K562 (cell line): ENCODE measurements around the gene LINGO3. TPM values are rescaled to one million over a fixed set of nuclear protein-coding genes. Genes with fewer than 3 reads are reported as not detected.

Experiments
- ASH1L ChIP-seq: fragments of 450-650 bp; IDR thresholded peaks from 2 replicates; pipeline ENCODE4 v1.6.1; 2018; ENCODE audit warnings: borderline replicate concordance, mild to moderate bottlenecking, low read depth; ENCODE audit not compliant: partially characterized antibody
- EP400 ChIP-seq: fragments of 450-650 bp; IDR thresholded peaks from 2 replicates; pipeline ENCODE4 v1.6.1; 2017; ENCODE audit warnings: antibody characterized with exemption, mild to moderate bottlenecking, moderate library complexity
- GATAD2A ChIP-seq: fragments of 450-650 bp; IDR thresholded peaks from 2 replicates; pipeline ENCODE4 v1.6.1; 2017
- HNRNPLL ChIP-seq: fragments of 200-400 bp; formaldehyde crosslinking; IDR thresholded peaks from 2 replicates; pipeline ENCODE4 v1.6.1; 2017; ENCODE audit warnings: low read length, low read depth, mild to moderate bottlenecking; ENCODE audit not compliant: poor library complexity, severe bottlenecking
- NCOA2 ChIP-seq, 2 experiments: fragments of 450-650 bp; IDR thresholded peaks; 2 replicates each; pipeline ENCODE4 v1.6.1; 2018; ENCODE audit warnings: mild to moderate bottlenecking in 2 of 2, moderate library complexity in 1 of 2; ENCODE audit not compliant: partially characterized antibody in 2 of 2
- THRAP3 ChIP-seq: fragments of 450-650 bp; IDR thresholded peaks from 2 replicates; pipeline ENCODE4 v1.6.1; 2016; ENCODE audit warnings: mild to moderate bottlenecking, inconsistent platforms, borderline replicate concordance
- ZFP1 ChIP-seq: fragments of 450-650 bp; formaldehyde crosslinking; IDR thresholded peaks from 2 replicates; pipeline ENCODE4 v1.4.0; 2020; ENCODE audit warnings: mild to moderate bottlenecking, mixed read lengths
- ZNF212 ChIP-seq: fragments of 450-650 bp; formaldehyde crosslinking; IDR thresholded peaks from 2 replicates; pipeline ENCODE4 v1.4.0; 2020; ENCODE audit warnings: mild to moderate bottlenecking
- polyA plus RNA-seq, 8 experiments: library from polyadenylated mRNA; depleted of rRNA in 4 of 8; stranded (reverse) in 5 of 8; unstranded in 3 of 8; fragments of >200 nt; fragmentation: Nextera tagmentation in 2 of 8; fragmentation: Illumina TruSeq in 1 of 8; extraction: Ambion mirVana in 2 of 8; extraction: Trizol in 1 of 8; gene quantifications; 2 replicates each; pipeline versions ENCODE4 v1.2.1 to v1.2.3, GENCODE V29; 2011 to 2014; ENCODE audit warnings: inconsistent platforms in 1 of 8, missing spikeins in 1 of 8
- total RNA-seq, 7 experiments: library from RNA; depleted of rRNA in 6 of 7; stranded (reverse); fragments of >200 nt in 6 of 7; fragmentation: Illumina TruSeq in 2 of 7; extraction: Trizol in 2 of 7; gene quantifications; 2 replicates each; pipeline versions ENCODE4 v1.2.1 to v1.2.3, GENCODE V29; 2011 to 2021; ENCODE audit warnings: low replicate concordance in 1 of 7
- TF ChIP-seq, protein P1 (sequence below), 2 experiments: fragments of 450-650 bp; IDR thresholded peaks; 2 replicates each; pipeline ENCODE4 v1.6.1; 2016; ENCODE audit warnings: mild to moderate bottlenecking in 2 of 2, borderline replicate concordance in 1 of 2, low read depth in 1 of 2, moderate library complexity in 1 of 2
- TF ChIP-seq, protein P2 (sequence below): sonication (generic); formaldehyde crosslinking; IDR thresholded peaks from 2 replicates; pipeline ENCODE4 v1.8.0; 2022; ENCODE audit warnings: missing genetic modification reagents, mild to moderate bottlenecking, borderline replicate concordance
- TF ChIP-seq, protein P3 (sequence below): IDR thresholded peaks from 3 replicates; pipeline ENCODE4 v1.6.1; 2011; ENCODE audit warnings: borderline replicate concordance, mild to moderate bottlenecking; ENCODE audit not compliant: insufficient read length, insufficient read depth
- TF ChIP-seq, protein P4 (sequence below): sonication (generic); formaldehyde crosslinking; IDR thresholded peaks from 2 replicates; pipeline ENCODE4 v1.9.0; 2022; ENCODE audit warnings: mild to moderate bottlenecking, missing genetic modification reagents

LINGO3 gene
- total and polyA plus RNA-seq, 9 of the 15 experiments (the other 6 are each of a cell fraction or from before 2014, with no cell fraction given) = 0.03 to 0.05 (median 0.03) TPM; not detected in 6

DNA sequence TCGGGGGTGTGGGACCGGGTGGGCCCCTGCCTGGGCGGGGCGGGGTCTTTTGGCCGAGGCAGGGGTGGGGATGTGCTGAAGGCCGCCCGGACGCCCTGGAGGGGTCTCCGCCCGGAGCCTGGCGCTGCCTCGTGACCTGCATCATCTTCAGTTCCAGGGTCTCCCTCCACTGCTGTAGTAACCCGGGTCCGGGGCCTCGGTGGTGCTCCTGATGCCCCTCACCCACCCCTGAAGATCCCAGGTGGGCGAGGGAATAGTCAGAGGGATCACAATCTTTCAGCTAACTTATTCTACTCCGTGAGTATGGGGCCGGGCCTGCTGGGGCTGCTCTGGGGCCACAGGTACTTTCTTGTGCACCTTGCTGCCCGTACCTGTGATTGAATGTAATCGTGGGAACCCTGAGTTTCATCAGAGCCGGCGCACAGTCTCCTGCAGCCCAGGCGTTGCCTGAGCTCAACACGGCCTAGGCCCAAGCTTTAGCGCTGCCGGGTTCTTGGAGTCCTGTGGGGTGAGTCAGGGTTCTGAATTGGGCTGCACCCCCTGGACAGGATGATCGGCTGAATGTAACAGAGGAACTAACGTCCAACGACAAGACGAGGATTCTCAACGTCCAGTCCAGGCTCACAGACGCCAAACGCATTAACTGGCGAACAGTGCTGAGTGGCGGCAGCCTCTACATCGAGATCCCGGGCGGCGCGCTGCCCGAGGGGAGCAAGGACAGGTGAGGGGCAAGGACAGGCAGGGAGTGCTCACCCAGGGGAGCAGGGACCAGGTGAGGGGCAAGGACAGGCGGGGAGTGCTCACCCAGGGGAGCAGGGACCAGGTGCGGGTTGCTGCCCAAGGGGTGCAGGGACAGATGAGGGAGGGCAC lies 36.5 kb downstream of the LINGO3 start (continued):
- TF ChIP-seq, protein P1, sequence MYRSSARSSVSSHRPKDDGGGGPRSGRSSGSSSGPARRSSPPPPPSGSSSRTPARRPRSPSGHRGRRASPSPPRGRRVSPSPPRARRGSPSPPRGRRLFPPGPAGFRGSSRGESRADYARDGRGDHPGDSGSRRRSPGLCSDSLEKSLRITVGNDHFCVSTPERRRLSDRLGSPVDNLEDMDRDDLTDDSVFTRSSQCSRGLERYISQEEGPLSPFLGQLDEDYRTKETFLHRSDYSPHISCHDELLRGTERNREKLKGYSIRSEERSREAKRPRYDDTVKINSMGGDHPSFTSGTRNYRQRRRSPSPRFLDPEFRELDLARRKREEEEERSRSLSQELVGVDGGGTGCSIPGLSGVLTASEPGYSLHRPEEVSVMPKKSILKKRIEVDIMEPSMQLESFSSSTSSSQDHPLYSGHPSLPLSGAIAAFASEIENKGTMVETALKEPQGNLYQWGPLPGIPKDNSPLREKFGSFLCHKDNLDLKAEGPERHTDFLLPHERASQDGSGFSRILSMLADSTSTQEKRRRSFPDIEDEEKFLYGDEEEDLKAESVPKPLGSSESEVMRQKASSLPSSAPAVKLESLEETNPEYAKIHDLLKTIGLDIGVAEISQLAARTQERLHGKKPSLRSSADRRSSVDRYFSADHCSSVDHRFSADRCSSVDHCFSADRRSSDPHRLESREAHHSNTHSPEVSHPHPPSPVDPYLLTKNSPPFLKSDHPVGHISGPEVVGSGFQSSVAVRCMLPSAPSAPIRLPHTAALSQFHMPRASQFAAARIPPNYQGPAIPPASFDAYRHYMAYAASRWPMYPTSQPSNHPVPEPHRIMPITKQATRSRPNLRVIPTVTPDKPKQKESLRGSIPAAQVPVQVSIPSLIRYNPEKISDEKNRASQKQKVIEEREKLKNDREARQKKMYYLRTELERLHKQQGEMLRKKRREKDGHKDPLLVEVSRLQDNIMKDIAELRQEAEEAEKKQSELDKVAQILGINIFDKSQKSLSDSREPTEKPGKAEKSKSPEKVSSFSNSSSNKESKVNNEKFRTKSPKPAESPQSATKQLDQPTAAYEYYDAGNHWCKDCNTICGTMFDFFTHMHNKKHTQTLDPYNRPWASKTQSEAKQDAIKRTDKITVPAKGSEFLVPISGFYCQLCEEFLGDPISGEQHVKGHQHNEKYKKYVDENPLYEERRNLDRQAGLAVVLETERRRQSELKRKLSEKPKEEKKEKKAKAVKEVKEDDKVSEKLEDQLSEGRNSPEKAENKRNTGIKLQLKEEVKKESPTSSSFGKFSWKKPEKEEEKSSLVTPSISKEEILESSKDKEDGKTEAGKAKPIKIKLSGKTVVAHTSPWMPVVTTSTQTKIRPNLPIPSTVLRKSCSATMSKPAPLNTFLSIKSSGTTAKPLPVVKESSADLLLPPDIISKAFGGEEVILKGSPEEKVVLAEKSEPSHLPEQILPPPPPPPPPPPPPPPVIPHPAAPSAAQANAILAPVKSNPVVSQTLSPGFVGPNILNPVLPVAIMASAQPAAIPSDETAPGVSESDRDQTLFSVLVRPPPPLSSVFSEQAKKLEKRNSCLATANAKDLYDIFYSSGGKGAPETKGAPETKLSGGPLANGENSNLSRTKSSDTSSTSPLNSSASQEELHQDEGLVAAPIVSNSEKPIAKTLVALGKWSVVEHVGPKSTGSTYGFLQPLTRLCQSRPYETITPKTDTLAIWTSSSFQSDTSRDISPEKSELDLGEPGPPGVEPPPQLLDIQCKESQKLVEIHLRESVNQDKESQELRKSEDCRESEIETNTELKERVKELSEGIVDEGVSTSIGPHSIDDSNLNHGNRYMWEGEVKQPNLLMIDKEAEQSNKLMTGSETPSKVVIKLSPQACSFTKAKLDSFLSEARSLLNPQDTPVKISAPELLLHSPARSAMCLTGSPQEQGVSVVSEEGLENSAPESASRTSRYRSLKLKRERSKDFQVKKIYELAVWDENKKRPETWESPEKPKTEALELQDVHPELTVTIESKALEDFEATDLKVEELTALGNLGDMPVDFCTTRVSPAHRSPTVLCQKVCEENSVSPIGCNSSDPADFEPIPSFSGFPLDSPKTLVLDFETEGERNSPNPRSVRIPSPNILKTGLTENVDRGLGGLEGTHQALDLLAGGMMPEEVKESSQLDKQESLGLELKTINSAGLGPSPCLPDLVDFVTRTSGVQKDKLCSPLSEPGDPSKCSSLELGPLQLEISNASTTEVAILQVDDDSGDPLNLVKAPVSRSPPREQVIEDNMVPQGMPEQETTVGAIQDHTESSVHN (IDR thresholded peaks at IDR 0.05; ENCODE audit: borderline replicate concordance in 1 of 2, low read depth in 1 of 2) = no peak
- TF ChIP-seq ASH1L (no peak), ZNF212 (CRISPR knock-in tag) (no peak), HNRNPLL (no peak), GATAD2A (no peak), EP400 (no peak), THRAP3 (no peak), ZFP1 (CRISPR knock-in tag) (no peak), NCOA2 (IDR thresholded peaks at IDR 0.05; ENCODE audit: partially characterized antibody in 2 of 2) (no peak)
- TF ChIP-seq, protein P2, sequence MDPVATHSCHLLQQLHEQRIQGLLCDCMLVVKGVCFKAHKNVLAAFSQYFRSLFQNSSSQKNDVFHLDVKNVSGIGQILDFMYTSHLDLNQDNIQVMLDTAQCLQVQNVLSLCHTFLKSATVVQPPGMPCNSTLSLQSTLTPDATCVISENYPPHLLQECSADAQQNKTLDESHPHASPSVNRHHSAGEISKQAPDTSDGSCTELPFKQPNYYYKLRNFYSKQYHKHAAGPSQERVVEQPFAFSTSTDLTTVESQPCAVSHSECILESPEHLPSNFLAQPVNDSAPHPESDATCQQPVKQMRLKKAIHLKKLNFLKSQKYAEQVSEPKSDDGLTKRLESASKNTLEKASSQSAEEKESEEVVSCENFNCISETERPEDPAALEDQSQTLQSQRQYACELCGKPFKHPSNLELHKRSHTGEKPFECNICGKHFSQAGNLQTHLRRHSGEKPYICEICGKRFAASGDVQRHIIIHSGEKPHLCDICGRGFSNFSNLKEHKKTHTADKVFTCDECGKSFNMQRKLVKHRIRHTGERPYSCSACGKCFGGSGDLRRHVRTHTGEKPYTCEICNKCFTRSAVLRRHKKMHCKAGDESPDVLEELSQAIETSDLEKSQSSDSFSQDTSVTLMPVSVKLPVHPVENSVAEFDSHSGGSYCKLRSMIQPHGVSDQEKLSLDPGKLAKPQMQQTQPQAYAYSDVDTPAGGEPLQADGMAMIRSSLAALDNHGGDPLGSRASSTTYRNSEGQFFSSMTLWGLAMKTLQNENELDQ (CRISPR knock-in tag) = no peak
- TF ChIP-seq, protein P3, sequence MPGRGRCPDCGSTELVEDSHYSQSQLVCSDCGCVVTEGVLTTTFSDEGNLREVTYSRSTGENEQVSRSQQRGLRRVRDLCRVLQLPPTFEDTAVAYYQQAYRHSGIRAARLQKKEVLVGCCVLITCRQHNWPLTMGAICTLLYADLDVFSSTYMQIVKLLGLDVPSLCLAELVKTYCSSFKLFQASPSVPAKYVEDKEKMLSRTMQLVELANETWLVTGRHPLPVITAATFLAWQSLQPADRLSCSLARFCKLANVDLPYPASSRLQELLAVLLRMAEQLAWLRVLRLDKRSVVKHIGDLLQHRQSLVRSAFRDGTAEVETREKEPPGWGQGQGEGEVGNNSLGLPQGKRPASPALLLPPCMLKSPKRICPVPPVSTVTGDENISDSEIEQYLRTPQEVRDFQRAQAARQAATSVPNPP = no peak
- TF ChIP-seq, protein P4, sequence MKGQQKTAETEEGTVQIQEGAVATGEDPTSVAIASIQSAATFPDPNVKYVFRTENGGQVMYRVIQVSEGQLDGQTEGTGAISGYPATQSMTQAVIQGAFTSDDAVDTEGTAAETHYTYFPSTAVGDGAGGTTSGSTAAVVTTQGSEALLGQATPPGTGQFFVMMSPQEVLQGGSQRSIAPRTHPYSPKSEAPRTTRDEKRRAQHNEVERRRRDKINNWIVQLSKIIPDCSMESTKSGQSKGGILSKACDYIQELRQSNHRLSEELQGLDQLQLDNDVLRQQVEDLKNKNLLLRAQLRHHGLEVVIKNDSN = no peak
